ENCODE results near the gene PCDHGC4. TPM values are rescaled to one million over a fixed set of nuclear protein-coding genes. Genes with fewer than 3 reads are reported as not detected.

The PCDHGC4 gene
- polyA plus RNA-seq, 1 experiment, result 0.49 TPM

GRCh38 chr5:141524604-141525597 is 40.1 kb downstream of the PCDHGC4 start:
- no peaks in the 10 kb centered on the region for H3K36me3 ChIP-seq (ENCODE audit: control insufficient read depth, insufficient read depth, low read length)
- CTCF ChIA-PET, result interaction anchor here (0.6 to 10.1 kb wide), 31 partner anchors 12 to 186 kb away, joined by 3 to 170 read pairs (median 5); partner anchors contain the start of genes PCDHGA10, PCDHGA11, PCDHGA12 and PCDHGA2

GRCh38 chr5:141525653-141526052 is 40.8 kb downstream of the PCDHGC4 start:
- no peaks in the 10 kb centered on the region for H3K27me3 ChIP-seq (ENCODE audit: control insufficient read depth, insufficient read depth, low read length)
- ChIA-PET POLR2A (no interaction called here), CTCF (interaction anchor here (1.4 to 10.1 kb wide), 16 partner anchors 11 to 191 kb away, joined by 3 to 170 read pairs (median 9); partner anchors contain the start of genes PCDHGA10, PCDHGA11, PCDHGA12 and PCDHGB7)
- no peak for DNase-seq (ENCODE audit: low read depth)
- H3K4me3 ChIP-seq (ENCODE audit: low read depth, low read length), result no peak overlapping the region
- no peaks in the 10 kb centered on the region for H3K36me3 ChIP-seq (ENCODE audit: control insufficient read depth, insufficient read depth, low read length)
- no peak for TF ChIP-seq CTCF (IDR thresholded peaks at IDR 0.05; ENCODE audit: insufficient read depth, low read depth, low read length)

More at GRCh38 chr5:141524604-141525597, 40.1 kb downstream of the PCDHGC4 start:
- no peaks in the 10 kb centered on the region for H3K27me3 ChIP-seq (ENCODE audit: control insufficient read depth, insufficient read depth, low read length)
- TF ChIP-seq CTCF (IDR thresholded peaks at IDR 0.05; ENCODE audit: insufficient read depth, low read depth, low read length), result peak; percentile 99
- POLR2A ChIA-PET, result interaction anchor here (1.0 kb wide), 1 partner anchor 16 kb away, joined by 3 read pairs; no protein-coding TSS in a partner anchor
- peak; percentile 85 for DNase-seq (ENCODE audit: low read depth)
- H3K4me3 ChIP-seq (ENCODE audit: low read depth, low read length), result no peak overlapping the region

GRCh38 chr5:141527426-141527825 is 42.6 kb downstream of the PCDHGC4 start:
- H3K27me3 ChIP-seq (ENCODE audit: control insufficient read depth, insufficient read depth, low read length), result no peaks in the 10 kb centered on the region
- CTCF ChIA-PET, result interaction anchor here (0.9 to 10.1 kb wide), 8 partner anchors 16 to 115 kb away, joined by 3 to 170 read pairs (median 4); partner anchors contain the start of genes PCDHGA10 and PCDHGA12
- no peak overlapping the region for H3K4me3 ChIP-seq (ENCODE audit: low read depth, low read length)
- POLR2A ChIA-PET, result no interaction called here
- no peak for TF ChIP-seq CTCF (IDR thresholded peaks at IDR 0.05; ENCODE audit: insufficient read depth, low read depth, low read length)
- DNase-seq (ENCODE audit: low read depth), result no peak
- no peaks in the 10 kb centered on the region for H3K36me3 ChIP-seq (ENCODE audit: control insufficient read depth, insufficient read depth, low read length)

- no peak for DNase-seq (ENCODE audit: low read depth)
- Histone ChIP-seq H3K4me3 (ENCODE audit: low read depth, low read length) (no peak overlapping the region), H3K36me3 (ENCODE audit: control insufficient read depth, insufficient read depth, low read length) (no peaks in the 10 kb centered on the region), H3K27me3 (ENCODE audit: control insufficient read depth, insufficient read depth, low read length) (no peaks in the 10 kb centered on the region)
- ChIA-PET CTCF (interaction anchor here (0.8 to 10.1 kb wide), 12 partner anchors 14 to 116 kb away, joined by 3 to 170 read pairs (median 4); partner anchors contain the start of genes PCDHGA10, PCDHGA11, PCDHGA12 and PCDHGB7), POLR2A (interaction anchor here (0.6 kb wide), 1 partner anchor 893 kb away, joined by 6 read pairs; no protein-coding TSS in a partner anchor)
- TF ChIP-seq CTCF (IDR thresholded peaks at IDR 0.05; ENCODE audit: insufficient read depth, low read depth, low read length), result no peak
Measured at GRCh38 chr5:141528291-141528984, 43.6 kb downstream of the PCDHGC4 start.

Measured in BJ (cell line).